Dermis blood vessel endothelial cell (primary cell): ENCODE measurements around the gene SPOCK3. TPM values are rescaled to one million over a fixed set of nuclear protein-coding genes. Genes with fewer than 3 reads are reported as not detected.
"Not testable (repeated sequence)": the region's sequence is repeated elsewhere in the genome, so short reads cannot be mapped to it uniquely, and the experiment has no call there.

ENCODE experiments used
- DNase-seq: peaks from one replicate; pipeline ENCODE4 v3.0.0; 2010
- total RNA-seq: library from RNA; depleted of rRNA; stranded (reverse); fragments of >200 nt; gene quantifications from 2 replicates; pipeline ENCODE4 v1.2.3, GENCODE V29; 2014

The SPOCK3 gene
- total RNA-seq, 1 donor from 2014 or later = not detected

DNA sequence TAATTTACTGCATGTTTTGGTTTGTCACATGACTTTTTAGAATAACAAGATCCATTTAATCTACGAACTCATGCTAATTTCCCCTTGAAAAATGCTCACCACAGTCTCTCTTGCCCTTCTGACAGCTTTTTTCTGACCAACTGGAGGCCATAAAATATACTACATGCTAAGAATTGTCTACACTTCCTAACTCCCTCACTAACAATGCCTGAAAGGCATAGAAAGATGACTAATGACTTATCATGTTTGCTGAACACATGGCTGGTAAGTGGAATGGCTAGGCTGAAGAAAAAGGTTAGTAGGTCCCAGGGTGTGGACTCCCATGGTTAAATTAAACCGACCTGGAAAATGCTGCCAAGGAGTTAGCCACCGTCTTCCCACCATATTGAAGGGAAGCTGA, 309.9 kb downstream of the SPOCK3 start:
- no peak for DNase-seq

DNA sequence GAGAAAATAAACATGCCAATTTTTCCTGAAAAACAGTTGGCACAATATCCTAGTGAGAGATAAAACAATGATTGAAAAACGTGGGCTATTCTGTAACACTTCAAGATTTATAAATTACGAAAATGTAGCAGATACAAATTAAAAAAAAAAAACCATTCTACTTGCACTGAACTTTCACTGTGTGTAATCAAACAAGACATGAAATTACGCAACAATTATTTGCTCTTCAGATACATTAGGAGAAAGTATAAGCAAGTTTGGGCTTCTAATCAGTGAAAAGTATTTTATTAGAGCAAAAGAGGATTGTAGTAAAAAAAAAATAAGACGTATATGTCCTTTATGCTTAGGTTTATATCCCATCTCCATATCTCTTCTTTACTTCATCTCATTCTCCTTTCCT, 320.4 kb downstream of the SPOCK3 start:
- no peak for DNase-seq

DNA sequence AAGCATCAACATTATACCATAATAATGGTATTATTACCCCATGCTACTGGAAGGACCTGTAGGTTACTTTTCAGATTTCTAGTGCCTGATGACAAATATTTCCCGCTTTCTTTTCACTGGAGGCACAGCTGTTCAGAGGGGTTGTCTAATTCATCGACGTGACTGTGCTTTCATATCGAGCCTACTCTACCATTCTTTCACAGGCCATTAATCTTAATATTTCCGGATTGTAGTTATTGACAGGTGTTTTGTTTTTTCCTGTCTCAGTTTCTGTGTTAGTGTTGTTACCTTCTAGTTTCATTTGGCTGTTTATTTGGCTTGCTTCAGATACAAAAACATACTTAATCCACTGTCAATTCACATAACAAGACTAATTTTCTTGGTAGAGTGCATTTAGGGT, 330.9 kb downstream of the SPOCK3 start:
- no peak for DNase-seq

DNA sequence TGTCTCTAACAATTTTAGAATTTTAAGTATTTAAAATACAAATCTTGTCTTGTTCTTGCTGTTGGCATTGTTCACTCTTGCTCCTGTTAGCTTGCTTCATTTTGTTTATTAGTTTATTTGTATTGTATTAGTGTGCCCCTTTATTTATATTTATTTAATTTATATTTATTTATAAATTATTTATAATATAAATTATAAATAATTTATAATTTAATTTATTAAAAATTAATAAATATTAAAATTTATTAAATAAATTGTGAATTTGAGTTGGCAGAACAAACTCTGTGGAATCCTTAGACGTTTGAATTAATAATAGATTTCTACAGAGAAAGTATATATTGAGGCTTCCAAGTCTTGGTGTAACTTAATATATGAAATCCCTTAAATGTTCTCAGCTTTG, 331.4 kb downstream of the SPOCK3 start:
- DNase-seq = no peak

DNA sequence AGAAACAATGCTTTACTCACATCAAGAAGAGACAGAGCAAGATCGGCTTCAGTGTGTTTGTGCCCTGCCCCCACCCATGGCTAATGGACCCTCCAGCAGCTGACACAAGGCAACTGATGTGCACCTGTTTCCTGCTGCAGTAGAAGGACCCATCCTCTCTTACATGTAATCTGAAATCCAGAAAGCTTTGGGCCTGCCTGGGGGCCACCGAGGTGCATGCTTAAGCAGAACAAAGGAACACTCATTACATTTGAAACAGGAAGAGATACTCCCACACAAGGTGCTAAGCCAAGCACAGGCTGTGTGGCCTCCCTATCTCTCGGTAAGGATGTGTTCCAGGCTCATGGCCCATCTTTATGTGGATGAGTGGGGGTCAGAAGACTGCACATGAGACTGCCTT, 338.0 kb downstream of the SPOCK3 start:
- DNase-seq = no peak

DNA sequence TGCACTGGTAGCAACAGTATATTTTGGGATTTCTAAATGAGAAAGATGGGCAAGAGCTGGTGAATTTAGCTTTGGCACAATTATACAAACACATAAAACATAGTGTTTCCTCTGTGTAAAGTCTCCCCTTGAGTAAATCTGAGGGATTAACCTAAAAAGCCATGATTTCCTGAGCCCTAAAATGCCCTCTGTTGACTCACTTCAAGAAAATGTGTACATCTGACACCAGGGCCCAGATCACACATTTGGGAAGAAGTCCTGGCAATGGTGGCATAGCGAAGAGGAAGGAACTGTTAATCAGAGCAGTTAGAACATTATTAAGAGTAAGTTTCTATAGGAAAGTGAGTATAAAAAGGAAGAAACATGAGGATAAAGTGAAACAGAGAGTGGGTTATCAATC, 338.5 kb downstream of the SPOCK3 start:
- DNase-seq = no peak

DNA sequence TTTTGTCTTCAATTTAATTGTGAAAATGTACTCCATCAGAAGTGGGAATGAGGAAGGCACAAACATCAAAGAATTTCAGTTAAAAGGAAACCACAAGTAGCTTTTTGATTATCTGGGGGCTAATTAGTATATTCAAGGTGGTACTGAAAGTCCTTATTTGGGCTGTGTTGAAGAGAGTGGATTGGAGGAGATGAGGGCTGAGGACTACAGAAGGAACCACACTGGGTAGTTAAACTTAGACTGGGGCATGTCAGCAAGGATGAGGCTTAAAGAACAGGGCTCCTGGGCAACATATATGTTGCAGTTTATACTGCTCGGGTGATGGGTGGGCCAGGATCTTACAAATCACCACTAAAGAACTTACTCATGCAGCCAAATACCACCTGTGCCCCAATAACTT, 346.8 kb downstream of the SPOCK3 start:
- DNase-seq = no peak

DNA sequence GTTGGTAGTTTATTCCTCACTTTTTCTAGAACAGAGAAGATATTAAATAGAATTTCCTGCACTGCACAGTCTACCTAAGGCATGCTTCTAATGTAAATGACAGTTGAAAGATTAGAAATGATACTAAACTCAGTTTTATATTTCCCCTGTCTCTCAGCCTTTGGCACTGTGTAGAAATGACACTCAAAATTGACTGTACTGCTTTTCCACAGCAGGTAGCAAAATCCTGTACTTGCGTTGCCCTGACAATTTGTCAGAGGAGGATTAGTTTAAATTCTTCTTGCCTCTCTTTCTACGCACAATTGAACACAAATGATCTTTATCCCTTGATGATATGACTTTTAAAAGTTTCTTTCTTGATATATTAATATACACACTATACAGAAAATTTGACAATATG, 347.6 kb downstream of the SPOCK3 start:
- DNase-seq = no peak

DNA sequence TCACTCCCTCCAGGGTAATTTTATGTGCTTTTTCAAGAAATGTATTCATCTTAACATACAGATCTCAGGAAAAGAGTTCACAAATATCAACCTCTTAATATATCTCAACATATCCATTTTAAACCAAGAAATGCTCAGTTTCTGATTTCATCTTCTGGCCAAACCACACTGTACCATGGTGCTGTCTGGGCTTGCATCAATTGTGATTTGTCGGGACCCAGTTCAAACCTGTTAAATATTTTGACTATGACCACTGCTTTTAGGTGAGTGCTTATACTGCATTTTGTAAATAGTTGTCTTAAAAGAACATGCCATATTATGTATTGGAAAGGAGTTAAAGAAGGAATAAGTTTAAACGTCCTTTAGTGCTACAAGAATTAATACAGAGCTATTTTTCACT, 352.1 kb downstream of the SPOCK3 start:
- no peak for DNase-seq

DNA sequence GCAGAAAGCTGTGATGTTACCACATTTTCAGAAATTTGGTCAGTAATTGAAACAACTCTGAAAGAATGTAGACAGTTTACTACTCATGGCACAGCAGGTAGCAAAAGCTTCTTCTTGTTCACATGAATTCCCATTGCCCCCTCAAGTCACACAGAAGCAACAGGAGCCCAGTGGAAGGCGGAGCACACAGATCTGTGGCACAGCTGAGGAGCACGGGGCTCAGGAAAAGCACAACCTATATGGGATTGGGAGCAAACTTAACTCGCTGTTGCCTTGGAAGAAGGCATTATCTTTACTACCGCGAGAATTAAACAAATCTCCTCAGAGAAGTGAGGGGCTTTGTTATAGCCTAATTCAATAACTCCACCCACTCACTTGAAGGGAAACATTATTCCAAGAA, 358.5 kb downstream of the SPOCK3 start:
- no peak for DNase-seq

DNA sequence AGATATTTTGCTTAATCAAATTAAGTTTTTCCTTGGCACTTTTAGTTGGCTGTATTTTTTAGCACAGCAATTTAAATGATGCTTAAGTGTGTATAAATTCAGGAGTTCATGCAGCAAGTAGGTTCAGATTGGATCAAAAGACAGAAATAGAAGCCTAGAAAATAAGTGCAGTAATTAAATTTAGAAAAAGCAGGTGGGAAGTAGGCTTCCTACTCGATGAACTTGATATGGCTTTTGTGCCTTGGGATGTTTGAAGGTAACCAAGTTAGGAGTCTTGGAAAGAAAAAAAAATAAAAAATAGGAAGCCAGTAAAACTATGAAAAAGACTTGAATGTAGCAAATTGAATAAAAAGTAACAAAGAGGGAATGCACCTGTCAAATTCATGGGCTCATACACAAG, 372.3 kb downstream of the SPOCK3 start:
- no peak for DNase-seq

DNA sequence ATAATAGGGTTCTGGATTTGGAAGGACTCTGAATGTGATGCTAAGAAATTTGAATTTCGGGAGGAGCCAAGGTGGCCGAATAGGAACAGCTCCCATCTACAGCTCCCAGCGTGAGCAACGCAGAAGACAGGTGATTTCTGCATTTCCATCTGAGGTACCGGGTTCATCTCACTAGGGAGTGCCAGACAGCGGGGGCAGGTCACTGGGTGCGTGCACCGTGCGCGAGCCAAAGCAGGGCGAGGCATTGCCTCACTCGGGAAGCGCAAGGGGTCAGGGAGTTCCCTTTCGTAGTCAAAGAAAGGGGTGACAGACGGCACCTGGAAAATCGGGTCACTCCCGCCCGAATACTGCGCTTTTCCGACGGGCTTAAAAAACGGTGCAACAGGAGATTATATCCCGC, 383.9 kb downstream of the SPOCK3 start:
- DNase-seq = not testable (repeated sequence)

DNA sequence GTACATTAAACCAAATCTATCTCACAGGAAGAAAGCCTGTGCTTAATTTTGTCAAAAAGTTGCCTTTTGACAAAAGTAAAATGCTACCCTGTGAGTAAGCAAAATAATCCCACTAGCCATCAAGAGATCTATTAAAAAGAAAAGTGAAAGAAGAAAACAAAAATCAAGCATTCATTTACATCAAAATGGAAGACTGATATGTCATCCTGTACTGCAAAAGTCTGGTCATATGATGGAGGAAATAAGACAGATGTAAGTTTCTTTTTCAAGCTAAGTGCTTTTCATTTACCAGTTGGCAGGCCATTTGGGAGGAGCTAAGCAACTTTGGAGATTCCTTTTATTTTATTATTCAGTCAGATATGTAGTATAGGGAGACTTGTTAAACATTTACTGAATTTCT, 387.4 kb downstream of the SPOCK3 start:
- DNase-seq = no peak

DNA sequence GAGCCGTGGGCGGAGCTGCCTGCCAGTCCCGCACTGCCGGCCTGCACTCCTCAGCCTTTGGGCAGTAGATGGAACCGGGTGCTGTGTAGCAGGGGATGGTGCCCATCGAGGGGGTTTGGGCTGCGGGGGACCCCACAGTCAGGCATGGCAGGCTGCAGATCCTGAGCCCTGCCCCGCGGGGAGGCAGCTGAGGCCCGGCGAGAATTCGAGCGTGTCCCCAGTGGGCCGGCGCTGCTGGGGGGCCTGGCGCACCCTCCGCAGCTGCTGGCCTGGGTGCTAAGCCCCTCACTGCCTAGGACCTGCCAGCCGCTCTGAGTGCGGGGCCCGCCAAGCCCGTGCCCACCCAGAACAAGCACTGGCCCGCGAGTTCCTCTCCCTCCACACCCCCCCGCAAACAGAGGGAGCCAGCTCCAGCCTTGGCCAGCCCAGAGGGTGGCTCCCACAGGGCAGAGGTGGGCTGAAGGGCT, 391.5 kb downstream of the SPOCK3 start:
- DNase-seq = no peak

DNA sequence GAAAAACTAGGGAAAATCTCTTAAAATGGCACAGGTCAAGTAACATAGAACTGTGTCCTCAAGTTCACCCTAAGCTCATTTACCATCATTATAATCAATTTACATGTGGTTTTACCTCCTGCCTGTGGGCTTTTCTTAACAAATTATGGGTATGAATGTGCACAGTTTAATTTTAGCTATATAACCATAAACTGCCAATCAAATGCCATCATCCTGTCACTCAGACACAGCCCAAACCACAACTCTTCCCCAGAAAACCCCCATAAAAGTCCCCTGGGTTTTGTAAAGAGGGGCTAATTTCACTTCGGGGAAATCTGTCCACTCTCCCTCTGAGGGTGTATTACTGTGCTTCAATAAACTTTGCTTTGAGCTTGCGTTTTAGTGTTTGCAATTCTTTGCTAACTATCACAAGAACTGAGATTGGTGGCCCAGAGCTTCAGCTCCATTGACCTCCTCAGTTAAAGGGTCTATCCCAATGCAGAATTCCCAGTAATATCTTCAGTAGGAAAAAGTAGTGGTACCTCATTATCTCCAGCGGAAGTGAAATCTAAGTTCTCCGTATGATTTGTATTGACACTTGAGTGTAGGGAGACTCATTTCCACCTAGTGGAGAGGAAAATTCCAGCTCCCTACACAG, 394.6 kb downstream of the SPOCK3 start:
- no peak for DNase-seq

DNA sequence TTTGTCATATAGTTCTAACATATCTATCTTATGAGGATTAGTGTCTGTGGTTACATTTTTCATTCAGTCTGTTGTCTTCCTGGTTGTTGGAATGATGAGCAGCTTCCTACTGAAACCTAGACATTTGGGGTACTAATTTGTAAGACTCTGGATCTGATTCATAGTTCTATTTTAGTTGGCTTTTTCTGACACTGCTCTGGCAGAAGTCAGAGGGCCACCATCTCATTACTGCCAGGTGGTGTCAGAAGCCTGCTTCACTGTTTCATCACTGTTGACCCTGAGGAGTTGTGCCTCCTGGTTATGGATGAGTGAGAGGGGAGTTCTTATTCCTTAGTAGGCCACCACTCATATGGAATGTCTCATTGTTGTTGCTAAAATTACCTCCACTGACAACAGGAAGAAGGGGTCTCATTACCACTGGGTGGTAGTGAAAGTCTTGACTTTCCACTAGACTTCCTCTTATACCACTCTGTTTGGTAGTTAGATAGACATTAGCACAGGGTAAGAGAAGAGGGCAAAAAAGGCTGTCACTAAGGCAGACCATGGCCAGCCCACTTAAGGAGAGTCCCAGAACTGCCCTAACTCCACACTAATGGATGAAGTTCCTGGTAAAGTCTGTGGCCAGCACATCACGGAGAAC, 395.2 kb downstream of the SPOCK3 start:
- DNase-seq = no peak

DNA sequence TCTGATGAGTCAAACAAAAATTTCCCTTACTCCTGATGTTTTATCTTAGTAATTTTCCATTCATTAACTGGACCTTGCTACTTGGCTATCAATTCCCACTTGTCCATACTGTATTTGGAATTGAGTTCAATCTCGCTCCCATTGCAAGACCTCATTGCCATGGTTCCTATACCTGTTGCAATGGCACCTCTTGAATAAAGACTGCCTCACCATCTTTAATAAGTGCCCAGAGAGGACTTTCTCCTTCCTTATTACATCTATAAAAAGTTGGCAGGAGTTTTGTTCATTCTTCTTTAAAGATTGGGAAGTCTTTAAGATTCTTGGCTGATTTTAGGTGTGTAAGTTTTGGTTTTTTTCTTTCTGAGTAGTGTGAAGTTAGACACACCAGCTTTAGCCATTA, 397.4 kb downstream of the SPOCK3 start:
- no peak for DNase-seq

DNA sequence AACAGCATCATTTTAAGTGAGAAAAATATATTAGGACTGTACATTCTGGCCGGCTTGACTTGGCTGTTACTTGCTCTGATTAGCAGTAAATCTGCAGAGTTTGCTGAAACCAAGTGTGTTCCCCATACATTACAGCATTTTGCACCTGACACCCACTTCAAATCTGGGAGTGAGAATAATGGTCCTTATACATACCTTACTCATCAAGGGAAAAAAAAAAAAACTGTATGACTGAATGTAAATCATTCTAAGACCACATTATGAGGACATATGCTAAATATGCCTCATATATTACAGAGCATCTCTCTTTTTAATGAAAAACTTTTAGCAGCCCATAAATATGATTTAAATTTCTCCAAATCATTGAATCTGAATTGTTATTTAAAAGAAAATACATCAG, 406.7 kb downstream of the SPOCK3 start:
- no peak for DNase-seq

DNA sequence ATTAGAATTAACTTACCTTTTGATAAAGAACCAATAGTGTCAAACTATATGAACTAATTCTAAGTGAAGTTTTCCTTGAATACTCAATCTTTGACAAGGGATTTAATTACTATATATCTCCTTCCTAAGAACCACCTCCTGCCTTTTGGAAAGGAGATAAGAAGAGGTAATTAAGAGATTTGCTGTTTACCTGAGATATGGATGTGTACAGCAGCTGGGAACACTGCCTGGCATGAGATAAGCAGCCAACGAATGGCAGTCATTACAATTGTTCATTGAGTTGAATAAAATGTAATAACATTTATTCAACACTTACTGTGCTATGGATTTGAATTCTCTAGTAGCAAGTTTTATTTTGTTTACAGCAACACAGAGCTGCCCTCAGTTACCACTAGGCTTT, 407.1 kb downstream of the SPOCK3 start:
- DNase-seq = no peak

DNA sequence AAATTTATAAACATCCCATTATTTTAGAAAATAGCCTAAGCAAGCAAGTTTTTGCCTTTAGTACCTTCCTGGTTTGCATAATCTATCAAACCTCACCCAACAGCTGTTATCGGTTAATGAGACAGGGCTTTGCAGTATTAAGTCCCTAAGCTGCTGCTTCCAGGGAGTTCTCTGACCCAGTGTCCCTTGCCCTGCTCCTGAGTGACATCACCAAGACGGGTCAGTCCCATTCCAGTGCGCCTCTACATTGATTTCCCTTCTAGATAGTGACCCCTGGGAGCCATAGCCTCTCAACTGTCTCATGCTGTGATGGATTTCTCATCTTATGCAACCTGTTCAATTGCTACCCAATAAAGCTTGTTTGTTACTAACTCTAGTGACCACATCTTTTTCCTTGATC, 410.4 kb downstream of the SPOCK3 start:
- DNase-seq = no peak

DNA sequence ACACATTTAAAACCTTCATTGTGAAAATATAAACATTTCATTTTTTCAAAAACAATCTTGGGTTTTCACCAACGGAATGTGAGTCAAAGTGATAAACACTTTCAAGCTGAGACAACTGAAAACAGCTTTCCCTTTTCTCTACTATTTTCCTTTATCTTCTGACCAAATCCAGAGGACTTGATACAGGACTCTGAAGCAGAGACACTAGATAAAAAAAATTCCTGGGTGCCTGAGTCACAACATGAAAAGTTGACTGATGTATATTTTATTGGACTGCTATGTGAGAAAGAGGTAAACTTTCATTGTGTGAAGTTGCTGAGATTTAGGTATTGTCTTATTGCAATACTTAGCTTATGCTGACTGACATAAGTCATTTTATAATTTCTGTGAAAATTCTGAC, 411.2 kb downstream of the SPOCK3 start:
- DNase-seq = no peak

DNA sequence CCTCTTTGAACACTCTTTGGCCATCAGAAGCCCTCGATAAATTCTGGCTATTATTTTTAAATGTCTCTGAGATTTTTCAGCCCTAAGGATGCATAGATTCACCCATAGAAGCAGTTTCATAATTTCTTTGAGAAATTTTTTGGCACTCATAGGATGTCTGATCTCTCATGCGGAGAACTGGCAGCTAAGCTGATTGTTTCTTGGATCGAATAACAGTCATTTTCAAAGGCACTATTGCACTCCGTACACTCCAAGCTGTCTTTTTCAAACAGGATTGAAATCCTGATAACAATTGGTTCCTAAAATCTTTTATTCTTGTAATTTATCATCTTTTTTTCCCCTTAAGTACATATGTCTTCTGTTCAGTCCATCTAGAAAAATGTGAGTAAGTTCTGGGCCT, 411.9 kb downstream of the SPOCK3 start:
- DNase-seq = no peak

DNA sequence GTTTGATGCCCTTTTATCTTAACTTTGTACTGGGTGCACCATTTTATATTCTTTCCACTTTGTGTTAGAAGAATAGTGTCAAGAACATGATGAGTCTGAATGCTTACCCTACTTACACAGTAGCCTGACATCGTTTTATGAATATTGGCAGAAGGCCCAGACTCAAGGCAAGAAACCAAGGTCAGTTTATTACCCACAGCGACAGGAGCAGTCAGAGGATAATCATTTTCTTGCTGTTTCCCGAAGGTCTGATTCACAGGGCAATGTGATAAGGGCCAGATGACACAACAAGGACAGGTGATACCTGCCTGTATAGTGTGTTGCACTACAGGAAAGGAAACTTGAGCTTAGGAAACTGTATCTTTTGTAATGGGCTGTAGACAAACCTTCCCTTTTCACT, 417.4 kb downstream of the SPOCK3 start:
- no peak for DNase-seq

DNA sequence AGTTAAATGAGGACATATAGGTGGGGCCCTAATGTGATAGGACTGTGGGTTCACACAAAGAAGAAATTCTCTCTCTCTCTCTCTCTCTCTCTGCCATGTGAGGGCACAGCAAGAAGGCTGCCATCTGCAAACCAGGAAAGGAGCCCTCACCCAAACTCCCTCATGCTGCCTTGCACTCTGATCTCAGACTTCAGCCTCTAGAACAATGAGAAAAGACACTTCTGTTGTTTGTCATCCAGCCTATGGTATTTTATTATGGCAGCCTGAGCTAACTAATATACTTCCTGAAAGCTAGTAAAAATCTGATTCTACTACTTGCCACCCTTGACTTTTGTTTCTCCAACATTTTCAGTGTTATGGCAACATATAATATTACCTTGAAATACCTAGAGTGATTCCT, 425.9 kb downstream of the SPOCK3 start:
- DNase-seq = no peak

DNA sequence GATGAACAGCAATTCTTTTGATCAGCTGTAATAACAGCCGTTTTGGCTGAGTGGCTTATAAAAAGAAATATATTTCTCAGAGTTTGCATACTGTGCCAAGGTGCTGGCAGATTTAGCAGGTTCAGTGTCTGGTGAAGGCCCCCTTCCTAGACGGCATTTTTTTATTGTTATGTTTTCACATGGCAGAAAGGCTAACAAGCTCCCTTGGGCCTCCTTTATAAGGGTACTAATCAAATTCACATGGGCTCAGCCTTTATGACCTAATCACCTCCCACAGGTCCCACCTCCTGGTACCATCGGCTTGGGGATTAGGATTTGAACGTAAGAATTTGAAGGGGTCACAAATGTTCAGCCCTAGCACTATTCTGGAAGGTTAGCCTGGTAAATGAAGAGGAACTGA, 431.9 kb downstream of the SPOCK3 start:
- no peak for DNase-seq
